Fibroblast of peridontal ligament (primary cell): ENCODE results near the gene TMEM132D.

Experiments
- DNase-seq: peaks from one replicate; pipeline ENCODE4 v3.0.0-alpha.2; 2010; ENCODE audit errors: extremely low read depth

TMEM132D gene

GRCh38 chr12:129826273-129826672 lies 77.6 kb downstream of the TMEM132D start:
- DNase-seq: no peak

DNA sequence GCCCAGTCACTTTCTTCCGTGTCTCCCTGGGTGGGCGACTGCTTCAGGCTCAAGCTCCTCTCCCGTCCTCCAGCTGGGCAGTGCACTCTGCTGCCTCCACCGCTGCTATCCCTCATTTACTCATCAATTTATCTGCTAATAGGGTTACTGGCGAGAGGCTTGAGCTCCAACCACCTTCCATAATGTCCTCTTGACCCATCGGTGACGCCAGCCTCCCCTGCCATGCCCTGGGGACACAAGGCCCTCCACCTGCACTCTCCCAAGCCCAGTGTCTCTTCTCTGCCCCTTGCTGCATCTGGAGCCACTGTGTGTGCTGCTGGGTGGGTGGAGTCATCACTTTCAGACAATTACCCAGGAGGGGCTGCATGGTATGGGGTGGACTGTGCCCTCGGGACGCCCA lies 78.5 kb downstream of the TMEM132D start:
- no peak for DNase-seq

DNA sequence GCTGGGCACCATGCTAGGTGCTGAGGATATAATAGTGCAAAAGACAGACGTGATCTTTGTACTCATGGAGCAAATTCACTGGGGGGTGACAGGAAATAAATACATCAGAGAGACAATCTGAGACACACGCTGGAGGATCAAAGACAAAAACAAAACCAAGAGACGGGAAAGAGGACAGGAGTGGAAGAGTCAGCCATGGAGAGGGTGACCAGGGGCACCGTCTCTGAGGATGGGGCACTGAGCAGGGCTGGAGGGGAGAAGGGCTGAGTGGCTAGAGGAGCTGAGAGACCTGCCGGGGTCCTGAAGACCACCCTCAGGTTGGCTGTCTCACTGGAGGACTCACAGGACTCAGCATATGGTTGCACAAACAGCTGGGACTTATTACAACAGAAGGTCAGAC lies 81.9 kb downstream of the TMEM132D start:
- no peak for DNase-seq

- DNase-seq: no peak
Measured at GRCh38 chr12:129819391-129819790, 84.4 kb downstream of the TMEM132D start.

- DNase-seq: no peak
Measured at GRCh38 chr12:129815846-129816245, 88.0 kb downstream of the TMEM132D start.

DNA sequence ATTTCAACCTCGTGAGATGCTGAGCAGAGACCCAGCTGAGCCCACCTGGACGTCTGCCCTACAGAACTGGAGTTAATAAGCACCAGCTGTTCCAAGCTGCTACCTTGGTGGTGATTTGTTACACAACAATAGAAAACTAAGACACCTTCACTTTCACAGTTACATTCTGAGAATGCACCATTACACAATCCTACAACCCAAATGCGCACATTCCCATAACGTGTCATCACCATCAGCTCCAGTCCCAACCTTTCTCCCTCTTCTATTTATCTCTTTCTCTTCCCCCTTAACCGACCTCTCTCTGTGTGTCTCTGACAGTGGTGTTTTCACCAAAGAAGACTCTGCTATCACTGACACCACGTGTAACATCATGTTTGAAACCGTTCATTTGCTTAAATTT lies 91.9 kb downstream of the TMEM132D start:
- no peak for DNase-seq

- no peak for DNase-seq
Measured at GRCh38 chr12:129807136-129807535, 96.7 kb downstream of the TMEM132D start.

DNA sequence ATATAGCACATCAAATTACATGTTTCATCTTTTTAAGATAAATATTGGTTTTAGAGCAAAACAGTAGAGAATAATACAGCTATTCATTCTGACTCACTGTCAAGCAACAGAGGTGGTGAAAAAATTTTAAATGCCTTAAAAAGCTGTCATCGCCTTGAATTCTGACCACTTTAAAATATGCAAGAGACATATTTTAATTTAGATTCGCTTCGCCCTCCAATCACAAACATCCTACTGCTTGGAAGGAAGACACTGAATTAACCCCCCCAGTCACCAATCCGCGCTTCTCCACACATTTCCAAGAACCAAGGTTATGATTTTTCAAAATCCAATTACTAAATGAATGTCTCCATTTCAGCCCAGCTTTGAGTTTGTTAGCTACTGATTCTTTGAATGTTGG lies 112.4 kb downstream of the TMEM132D start:
- no peak for DNase-seq

- DNase-seq: no peak
Measured at GRCh38 chr12:129790930-129791329, 112.9 kb downstream of the TMEM132D start.

DNA sequence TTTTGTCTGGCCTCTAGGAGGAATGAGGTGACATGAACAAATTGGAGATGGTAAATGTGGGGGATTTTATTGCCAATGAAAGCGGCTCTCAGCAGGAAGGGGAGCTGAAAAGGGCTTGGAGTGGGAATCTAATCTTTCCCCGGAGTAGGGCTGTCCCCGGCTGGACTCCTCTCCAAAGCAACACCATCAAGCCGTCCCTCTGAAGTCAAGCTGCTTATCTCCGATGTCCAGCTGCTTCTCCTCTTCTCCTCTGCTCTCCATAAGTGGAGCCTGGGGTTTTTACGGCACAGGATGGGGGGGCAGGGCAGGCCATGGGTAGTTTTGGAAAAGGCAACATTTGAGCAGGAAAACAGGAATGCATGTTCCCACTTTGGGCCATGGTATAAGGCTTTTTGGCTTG lies 113.5 kb downstream of the TMEM132D start:
- no peak for DNase-seq

DNA sequence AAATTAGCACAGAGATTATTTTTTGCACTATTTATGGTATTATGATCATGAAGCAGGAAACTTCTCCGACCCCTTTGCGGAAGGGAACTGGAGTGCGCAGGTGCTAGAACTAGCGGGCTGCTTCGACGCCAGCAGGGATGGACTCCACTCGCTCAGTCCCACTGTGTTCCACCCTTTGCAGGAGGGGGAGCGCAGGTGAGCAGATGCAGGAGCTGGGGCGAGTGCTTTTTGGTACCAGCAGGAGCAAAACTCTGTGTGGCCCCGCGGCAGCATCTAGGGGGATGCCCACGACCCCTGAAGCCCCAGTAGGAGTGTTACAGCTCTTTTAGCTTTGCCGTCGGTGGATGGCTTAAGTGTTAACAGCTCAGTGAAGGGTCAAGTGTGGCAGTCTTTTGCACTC lies 113.9 kb downstream of the TMEM132D start:
- no peak for DNase-seq

DNA sequence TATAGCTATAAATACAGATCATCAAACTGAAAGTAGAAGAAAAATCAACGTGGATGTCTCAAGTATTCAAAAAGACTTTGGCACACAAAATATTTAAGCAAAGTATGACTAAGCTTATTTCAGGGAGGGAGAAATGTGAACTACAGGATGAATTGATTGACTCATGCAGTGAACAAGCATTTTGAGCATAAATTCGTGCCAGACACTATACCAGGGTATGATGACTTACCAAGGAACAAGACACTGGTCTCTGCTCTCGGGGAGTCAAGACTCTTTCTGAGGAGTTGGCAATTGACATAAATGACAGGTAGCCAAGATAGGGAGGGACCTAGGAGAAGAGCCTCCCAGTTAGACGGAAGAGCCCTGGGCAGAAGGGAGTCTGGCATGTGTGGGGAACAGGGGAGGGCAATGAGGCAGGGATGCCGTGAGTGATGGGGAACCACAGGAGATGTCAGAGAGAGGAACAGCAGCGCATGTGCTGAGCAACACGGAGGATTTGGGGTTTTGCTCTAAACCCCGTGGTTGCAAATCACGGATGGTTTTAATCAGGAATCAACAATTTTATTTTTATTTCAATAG lies 115.2 kb downstream of the TMEM132D start:
- no peak for DNase-seq

DNA sequence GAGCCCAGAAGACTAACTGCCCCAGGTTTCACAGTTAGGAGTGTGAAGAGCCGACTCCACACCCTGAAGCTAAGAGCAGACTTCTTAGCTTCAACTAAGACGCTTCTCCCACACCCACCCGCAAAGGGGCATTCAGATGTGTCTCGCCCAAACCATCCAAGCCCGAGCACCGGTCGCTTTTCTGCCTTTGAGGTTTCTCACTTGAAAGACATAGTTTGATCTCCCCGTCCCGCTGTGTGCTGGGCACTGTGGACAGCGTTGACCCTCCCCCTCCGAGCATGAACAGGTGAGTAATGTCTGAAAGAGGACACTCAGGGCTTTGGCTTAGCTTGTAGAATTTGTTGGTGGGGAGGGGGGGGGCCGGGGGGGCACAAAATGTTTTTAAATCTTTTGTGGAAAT lies 123.8 kb downstream of the TMEM132D start:
- DNase-seq: no peak

DNA sequence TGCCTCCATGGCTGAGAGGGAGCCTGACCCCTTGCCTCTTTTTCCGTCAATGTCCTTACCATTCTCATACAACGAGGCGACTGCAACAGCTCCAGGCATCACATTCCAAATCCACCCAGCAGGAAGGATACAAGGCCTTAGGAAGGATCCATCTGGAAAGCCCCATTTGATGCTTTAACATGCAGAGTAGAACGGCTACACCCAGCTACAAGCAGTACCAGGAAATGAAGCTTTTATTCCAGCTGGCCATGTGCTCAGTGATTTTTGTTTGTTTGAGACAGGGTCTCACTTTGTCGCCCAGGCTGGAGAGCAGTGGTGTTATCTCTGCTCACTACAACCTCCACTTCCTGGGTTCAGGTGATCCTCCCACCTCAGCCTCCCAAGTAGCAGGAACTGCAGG lies 124.8 kb downstream of the TMEM132D start:
- DNase-seq: no peak

DNA sequence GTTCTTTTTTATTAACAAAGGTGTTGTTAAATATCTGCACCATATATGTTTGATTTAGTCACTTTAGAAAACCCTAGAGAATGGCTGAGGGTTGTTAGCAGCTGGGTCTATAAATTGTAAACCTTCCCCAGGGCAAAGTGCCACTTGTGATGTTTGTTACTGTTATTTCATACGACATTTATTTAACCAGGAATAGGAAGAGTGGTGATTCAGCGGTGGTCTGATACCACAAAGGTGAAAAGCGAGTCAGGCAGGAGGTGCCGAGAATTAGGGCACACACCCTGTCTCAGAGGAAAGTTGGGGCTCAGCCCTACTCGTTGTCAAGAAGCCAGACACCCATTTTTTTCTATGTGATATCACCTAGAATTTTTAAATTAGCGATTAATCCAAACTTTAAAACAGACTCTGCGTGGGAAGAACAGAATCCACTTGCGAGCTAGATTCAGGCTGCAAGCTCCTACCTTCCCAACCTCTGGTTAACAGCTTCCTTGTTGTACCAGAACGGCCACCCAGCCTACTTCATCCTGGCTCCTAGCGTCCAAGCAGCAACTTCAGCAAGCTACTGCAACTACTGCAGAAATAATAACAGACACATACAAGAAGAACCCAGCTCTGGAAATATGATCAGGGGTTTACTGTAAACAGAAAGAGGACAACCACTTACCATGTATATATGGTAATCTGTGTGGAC lies 126.7 kb downstream of the TMEM132D start:
- DNase-seq: no peak

DNA sequence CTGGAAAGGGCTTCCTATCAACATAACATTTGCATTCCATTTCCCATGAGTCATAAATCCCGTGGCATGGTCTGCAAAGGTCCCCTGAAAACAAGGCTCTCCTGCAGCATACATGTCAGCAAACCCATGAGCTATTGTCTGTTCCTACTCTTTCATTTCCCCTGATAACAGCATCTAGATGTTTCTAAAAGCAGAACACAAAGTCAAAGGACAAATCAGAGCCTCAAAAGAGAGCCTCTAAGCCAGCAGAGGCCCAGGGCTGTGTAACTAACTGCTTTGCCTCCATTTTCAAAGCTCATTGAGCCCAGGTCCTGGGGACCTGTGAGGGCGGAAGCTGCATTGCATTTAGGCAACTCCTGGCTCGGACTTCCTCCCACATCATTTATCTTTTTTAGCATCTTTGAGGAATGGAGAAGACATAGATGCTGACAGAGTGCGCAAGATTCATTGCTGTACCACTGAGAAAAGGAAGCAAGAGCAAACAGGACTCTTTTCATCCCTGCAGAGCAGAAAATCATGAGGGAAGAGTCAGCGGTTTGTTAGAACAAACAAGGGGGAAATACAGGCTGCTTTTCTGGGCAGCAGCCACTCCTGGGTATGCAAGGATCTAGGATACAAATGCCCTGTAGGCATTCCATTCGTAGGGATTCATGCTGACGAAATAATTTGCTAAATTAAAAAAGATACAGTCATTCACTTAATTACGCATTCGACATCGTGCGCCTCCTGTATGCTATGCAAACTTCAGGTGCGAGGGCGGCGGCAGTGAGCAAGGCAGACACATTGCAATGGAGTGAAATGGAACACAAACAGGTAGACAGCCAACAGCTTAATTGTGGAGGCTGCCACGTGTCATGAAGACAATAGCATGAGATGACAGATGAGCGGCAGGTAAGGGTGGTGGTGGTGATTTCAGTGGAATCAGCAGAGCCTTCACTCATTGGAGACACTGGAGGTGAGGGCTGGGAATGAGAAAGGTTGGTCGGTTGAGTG lies 131.0 kb downstream of the TMEM132D start:
- no peak for DNase-seq

GRCh38 chr12:129771238-129771637 lies 132.6 kb downstream of the TMEM132D start:
- DNase-seq: no peak

DNA sequence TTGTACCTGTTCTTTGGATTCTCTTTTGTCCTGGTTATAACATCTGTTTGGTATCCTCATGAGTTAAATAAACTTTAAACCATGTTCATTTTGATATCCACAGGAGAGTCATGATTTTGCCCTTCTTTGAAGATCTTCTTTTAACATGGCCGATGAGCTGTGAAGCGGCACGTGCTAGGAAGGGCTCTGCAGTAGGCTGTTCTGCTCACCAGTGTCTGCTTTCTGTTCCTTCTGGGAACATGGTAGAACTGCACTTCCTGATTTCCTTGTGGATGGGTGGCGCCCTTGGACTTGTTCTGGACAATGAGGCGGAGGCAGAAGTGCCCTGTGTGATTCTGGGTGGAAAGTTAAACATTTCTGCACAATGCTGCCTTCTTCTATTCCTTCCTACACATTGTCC lies 138.1 kb downstream of the TMEM132D start:
- DNase-seq: no peak

DNA sequence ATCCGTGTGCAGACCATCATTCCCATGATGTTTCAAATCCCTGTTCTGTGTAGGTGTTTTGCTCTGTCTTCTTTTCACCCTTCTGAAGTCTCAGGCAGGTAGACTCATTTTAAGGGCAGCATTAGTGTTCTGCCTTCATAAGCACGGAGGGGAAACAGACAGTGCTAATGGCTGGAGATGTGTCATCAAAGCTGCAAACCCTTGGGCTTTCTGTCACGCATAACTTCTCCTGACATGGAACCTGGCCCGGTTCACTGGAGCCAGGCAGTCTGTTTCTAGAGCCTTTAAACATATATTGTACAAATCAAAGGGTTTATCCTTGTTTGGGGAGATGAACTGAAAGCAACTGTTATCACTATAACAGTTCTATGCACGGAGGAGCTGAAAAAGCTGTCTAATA lies 141.4 kb downstream of the TMEM132D start:
- DNase-seq: no peak

- no peak for DNase-seq
Measured at GRCh38 chr12:129753586-129753985, 150.2 kb downstream of the TMEM132D start.

DNA sequence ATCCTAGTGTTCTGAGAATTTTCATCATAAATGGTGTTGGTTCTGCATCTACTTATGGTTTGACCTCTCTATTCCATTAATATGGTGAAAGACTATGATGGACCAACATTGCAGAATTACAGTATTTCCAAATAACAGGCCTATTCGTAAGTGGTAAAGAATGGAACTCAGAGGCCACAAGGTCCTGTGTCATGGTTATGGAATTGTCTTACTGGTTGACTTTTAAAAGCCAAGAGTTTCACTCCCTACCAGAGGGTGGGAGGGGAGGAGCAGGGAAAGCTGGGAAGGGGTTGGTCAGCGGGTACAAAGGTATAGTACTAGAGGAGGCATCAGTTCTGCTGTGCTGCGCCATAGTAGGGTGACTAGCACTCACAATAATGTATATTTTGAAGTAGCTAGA lies 153.4 kb downstream of the TMEM132D start:
- DNase-seq: no peak

DNA sequence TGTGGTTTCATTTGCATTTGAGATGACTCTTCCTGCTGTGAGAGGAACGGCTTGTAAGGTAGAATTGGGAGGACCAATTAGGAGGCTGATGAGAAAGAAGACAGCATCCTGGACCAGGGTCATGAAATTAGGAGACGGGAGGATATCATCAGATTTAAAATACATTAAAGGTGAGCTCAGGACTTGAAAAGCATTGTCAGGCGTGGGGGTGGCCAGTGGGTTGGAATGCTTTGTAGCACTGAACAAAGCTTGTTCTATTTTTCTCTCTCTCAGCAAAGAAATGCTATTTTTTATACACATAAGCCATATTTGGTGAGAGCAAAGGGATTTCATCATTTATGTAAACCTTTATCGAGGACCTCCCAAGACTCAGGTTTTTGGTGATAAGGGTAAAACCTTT lies 157.5 kb downstream of the TMEM132D start:
- DNase-seq: no peak

- DNase-seq: no peak
Measured at GRCh38 chr12:129729170-129729569, 174.7 kb downstream of the TMEM132D start.
